Stomach (tissue), 9 donors: ENCODE data around the gene SSH2. TPM values are rescaled to one million over a fixed set of nuclear protein-coding genes. Genes with fewer than 3 reads are reported as not detected.
A peak's percentile ranks its signal among the peaks of the same experiment; 100 is the strongest.
"Not testable (repeated sequence)": the region's sequence is repeated elsewhere in the genome, so short reads cannot be mapped to it uniquely, and the experiment has no call there.

ENCODE experiments used
- DNase-seq, 2 donors: peaks; one replicate each; pipeline versions ENCODE4 v3.0.0 to v3.0.0-alpha.2; 2013 to 2019
- H3K27ac ChIP-seq, 5 donors: fragments of 200-600 bp in 4 of 5; sonication (generic) in 4 of 5; one replicate each; pipeline ENCODE4 v1.5.1; 2013 to 2019; ENCODE audit warnings: mild to moderate bottlenecking in 1 of 5, moderate library complexity in 1 of 5
- H3K27me3 ChIP-seq, 3 donors: fragments of 200-600 bp; sonication (generic); one replicate each; pipeline ENCODE4 v1.5.1; 2017 to 2019; ENCODE audit warnings: mixed run types in 1 of 3
- H3K36me3 ChIP-seq, 4 donors: fragments of 200-600 bp; sonication (generic); 1 replicate in 3 of 4; 2 replicates in 1 of 4; pipeline ENCODE4 v1.5.1; 2016 to 2019
- H3K4me1 ChIP-seq, 4 donors: fragments of 200-600 bp; sonication (generic); one replicate each; pipeline ENCODE4 v1.5.1; 2016 to 2019
- H3K4me3 ChIP-seq, 4 donors: fragments of 200-600 bp; sonication (generic) in 3 of 4; one replicate each; pipeline ENCODE4 v1.5.1; 2016 to 2019; ENCODE audit warnings: mild to moderate bottlenecking in 1 of 4
- H3K9me3 ChIP-seq, 4 donors: fragments of 200-600 bp; sonication (generic); one replicate each; pipeline ENCODE4 v1.5.1; 2016 to 2019
- CTCF ChIP-seq, 7 experiments: fragments of 450-650 bp in 4 of 7; fragments of 200-600 bp in 3 of 7; sonication (generic) in 3 of 7; IDR thresholded peaks; one replicate each; pipeline ENCODE4 v1.5.1; 2016 to 2019; ENCODE audit warnings: antibody characterized with exemption in 7 of 7, control low read depth in 2 of 7, mild to moderate bottlenecking in 1 of 7
- EP300 ChIP-seq: sonication (generic); formaldehyde crosslinking; IDR thresholded peaks from one replicate; pipeline ENCODE4 v1.6.1; 2017; ENCODE audit warnings: antibody characterized with exemption
- POLR2A ChIP-seq, 4 donors: fragments of 450-650 bp; IDR thresholded peaks; one replicate each; pipeline ENCODE4 v1.6.1; 2016; ENCODE audit warnings: antibody characterized with exemption in 4 of 4, control low read depth in 2 of 4, mild to moderate bottlenecking in 1 of 4, moderate library complexity in 1 of 4
- POLR2AphosphoS5 ChIP-seq, 3 donors: sonication (generic); formaldehyde crosslinking; IDR thresholded peaks; one replicate each; pipeline ENCODE4 v1.6.1; 2016; ENCODE audit warnings: antibody characterized with exemption in 3 of 3
- WGBS, 5 donors: extraction: QIAGEN DNeasy Blood & Tissue Kit in 3 of 5; methylation state at CpG; one replicate each; pipeline versions ENCODE4 v1.1.5 to v1.1.7; 2013 to 2018; 5-methylcytosine and 5-hydroxymethylcytosine counted together
- intact Hi-C: fragments of 100-400 bp; cut with DNase I; formaldehyde crosslinking; loops from one replicate; pipeline ENCODE4 v1.15.1; 2023; ENCODE audit warnings: low total_unique reads
- polyA plus RNA-seq, 3 donors: library from polyadenylated mRNA; stranded (reverse); fragments of 200-250 nt; gene quantifications; one replicate each; pipeline ENCODE4 v1.2.3, GENCODE V29; 2013
- total RNA-seq, 5 donors: library from RNA; depleted of rRNA; stranded (reverse); fragments of >200 nt; gene quantifications; one replicate each; pipeline versions ENCODE4 v1.1.0 to v1.2.3, GENCODE V29; 2014 to 2016
- donor health status: healthy with polysubstance abuse.
- donor health status: Bipolar disorder and iron deficiency.
- donor health status: healthy.

SSH2 gene
- total and polyA plus RNA-seq, 8 donors = 7.8 to 44.9 (median 24.1) TPM

DNA sequence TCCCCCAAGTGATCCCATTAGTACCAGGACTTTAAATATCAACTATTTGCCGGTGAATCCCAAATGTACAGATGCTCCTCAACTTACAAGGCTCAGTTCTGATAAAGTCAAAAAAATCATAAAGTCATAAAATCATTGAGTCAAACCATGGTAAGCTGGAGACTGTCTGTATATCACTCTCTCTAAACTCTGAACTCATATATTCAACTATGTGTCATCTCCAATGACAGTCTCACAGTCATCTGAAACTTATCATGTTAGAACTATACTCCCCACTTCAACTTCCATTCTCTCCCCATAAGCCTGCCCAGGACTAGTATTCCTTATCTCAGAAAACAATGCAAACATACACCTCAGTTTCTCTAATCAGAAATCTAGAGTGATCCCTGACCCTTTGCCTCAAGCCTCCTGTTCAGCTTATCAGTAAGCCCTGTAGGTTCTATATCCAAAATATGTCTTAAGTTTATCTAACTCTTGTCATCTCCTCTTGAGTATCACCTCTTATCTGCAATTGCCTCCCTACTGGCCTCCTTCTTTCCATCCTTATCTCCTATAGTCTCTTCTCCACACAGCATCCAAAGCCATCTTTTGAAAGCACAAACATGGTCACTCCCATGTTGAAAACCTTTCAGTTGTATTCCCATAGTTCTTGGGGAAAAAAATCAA lies 55.0 kb downstream of the SSH2 start:
- H3K4me1 ChIP-seq = peaks cover 5 to 38% (median 14%) of the 10 kb centered on the region in 4 donors
- TF ChIP-seq POLR2A (IDR thresholded peaks at IDR 0.05) (no peak), POLR2AphosphoS5 (IDR thresholded peaks at IDR 0.05) (no peak), CTCF (IDR thresholded peaks at IDR 0.05) (no peak), EP300 (no peak)
- intact Hi-C loops = no loop called here
- H3K36me3 ChIP-seq = no peaks in the 10 kb centered on the region
- no peak for DNase-seq
- H3K27ac ChIP-seq = no peak overlapping the region
- no peak overlapping the region for H3K4me3 ChIP-seq
- H3K9me3 ChIP-seq = no peaks in the 10 kb centered on the region
- 88 to 100% (median 92%) methylated on average over 1 of the region's 1 CpG for WGBS, 5 donors
- H3K27me3 ChIP-seq = no peaks in the 10 kb centered on the region

DNA sequence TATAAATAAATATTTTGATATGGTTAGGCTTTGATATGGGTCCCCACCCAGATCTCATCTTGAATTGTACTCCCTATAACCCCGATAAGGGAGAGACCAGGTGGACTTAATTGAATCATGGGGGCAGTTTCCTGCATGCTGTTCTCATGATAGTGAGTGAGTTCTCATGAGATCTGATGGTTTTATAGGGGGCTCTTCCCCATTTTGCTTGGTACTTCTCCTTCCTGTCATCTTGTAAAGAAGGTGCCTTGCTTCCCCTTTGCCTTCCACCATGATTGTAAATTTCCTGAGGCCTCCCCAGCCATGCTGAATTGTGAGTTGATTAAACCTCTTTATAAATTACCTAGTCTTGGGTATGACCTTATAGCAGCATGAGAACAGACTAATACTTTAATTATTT lies 55.7 kb downstream of the SSH2 start:
- peaks cover 5 to 38% (median 14%) of the 10 kb centered on the region in 4 donors for H3K4me1 ChIP-seq
- WGBS, 5 donors = 66 to 90% (median 72%) methylated on average over 1 of the region's 1 CpG
- H3K4me3 ChIP-seq, H3K27ac ChIP-seq, H3K27me3 ChIP-seq, H3K9me3 ChIP-seq, intact Hi-C loops, DNase-seq, H3K36me3 ChIP-seq: not testable (repeated sequence)

- TF ChIP-seq CTCF (IDR thresholded peaks at IDR 0.05) (no peak), POLR2AphosphoS5 (IDR thresholded peaks at IDR 0.05) (no peak), POLR2A (IDR thresholded peaks at IDR 0.05) (no peak), EP300 (no peak)
- Histone ChIP-seq H3K27me3 (no peaks in the 10 kb centered on the region), H3K4me1 (peaks cover 5 to 38% (median 14%) of the 10 kb centered on the region in 4 donors), H3K36me3 (no peaks in the 10 kb centered on the region), H3K9me3 (no peaks in the 10 kb centered on the region), H3K27ac (no peak overlapping the region), H3K4me3 (no peak overlapping the region)
- no peak for DNase-seq
- WGBS, 5 donors = 48 to 70% (median 62%) methylated on average over 2 of the region's 2 CpGs
- intact Hi-C loops = no loop called here
Measured at GRCh38 chr17:29873476-29873875, 56.6 kb downstream of the SSH2 start.

DNA sequence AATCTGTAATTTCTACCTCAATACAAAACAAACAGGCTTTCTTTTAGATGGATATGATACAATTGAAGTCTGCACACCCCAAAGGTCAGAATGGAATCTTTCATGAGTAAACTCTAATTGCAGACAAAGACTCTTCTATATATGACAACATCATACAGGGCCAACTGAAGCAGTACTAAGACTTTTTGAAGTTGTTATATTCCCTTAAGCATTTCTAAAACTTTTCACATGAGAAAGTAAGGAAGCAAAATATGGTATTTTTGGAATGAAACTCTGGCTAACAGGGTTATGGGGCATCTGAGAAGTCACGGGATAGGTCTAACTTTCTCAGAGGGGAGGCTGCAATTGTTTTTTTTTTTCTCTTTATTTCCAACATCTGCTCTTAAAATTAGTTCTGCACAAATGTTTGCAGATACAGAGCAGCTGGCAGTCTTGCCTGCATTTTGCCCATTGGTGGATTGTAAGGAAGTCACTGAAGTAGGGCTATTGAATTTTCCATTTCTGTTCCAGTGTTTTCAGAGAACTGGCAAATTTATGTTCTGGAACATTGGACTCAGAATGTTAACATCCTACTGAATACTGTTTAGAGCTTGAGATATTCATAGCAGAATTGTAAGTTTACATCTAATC lies 59.1 kb downstream of the SSH2 start:
- DNase-seq = peak in 1 of 2 donors; percentile 13
- H3K27me3 ChIP-seq = no peaks in the 10 kb centered on the region
- H3K27ac ChIP-seq = no peak overlapping the region
- H3K4me3 ChIP-seq = no peak overlapping the region
- 33 to 78% (median 55%) methylated on average over 1 of the region's 1 CpG for WGBS, 5 donors
- peaks cover 9 to 55% (median 25%) of the 10 kb centered on the region in 4 donors for H3K4me1 ChIP-seq
- intact Hi-C loops = no loop called here
- no peaks in the 10 kb centered on the region for H3K36me3 ChIP-seq
- no peaks in the 10 kb centered on the region for H3K9me3 ChIP-seq
- TF ChIP-seq POLR2A (IDR thresholded peaks at IDR 0.05) (no peak), POLR2AphosphoS5 (IDR thresholded peaks at IDR 0.05) (no peak), CTCF (IDR thresholded peaks at IDR 0.05) (no peak), EP300 (no peak)

DNA sequence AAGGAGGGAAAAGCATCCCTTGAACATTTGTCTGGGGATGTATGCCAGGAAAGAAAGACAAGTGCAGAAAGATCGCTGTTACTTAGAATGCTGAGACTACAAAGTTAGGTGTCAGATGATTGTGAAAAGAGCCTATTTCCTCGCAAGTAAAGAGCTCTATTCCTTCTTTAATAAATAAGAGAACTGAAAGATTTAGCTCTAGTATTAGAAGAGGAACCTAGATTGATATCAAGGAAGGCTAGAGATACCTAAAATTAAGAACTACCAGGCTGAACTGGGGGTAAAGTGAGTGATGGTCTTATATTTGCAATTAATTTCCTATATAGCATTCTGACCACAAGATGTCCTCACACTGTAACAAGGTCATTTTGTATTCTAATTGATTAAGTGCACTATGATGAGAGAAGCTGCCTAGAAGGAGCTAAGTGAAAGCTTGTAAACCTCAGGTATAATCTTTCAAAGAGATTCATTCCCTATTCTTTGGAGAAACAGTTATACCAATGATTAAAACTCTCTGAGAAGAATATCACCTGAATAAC lies 62.3 kb downstream of the SSH2 start:
- H3K9me3 ChIP-seq = no peaks in the 10 kb centered on the region
- H3K4me1 ChIP-seq = peaks cover 0 to 37% (median 22%) of the 10 kb centered on the region in 4 donors
- TF ChIP-seq CTCF (IDR thresholded peaks at IDR 0.05) (peak in 1 of 7 experiments; percentile 20), EP300 (no peak)
- intact Hi-C loops = no loop called here
- peak in 1 of 2 donors; percentile 24 for DNase-seq
- no peaks in the 10 kb centered on the region for H3K36me3 ChIP-seq
- 57 to 80% (median 60%) methylated on average over 2 of the region's 2 CpGs for WGBS, 5 donors
- H3K27me3 ChIP-seq = no peaks in the 10 kb centered on the region
- H3K27ac ChIP-seq = no peak overlapping the region
- no peak overlapping the region for H3K4me3 ChIP-seq
